Subcutaneous abdominal adipose tissue (tissue), 5 donors: ENCODE data around the gene GABBR2.

Experiments used
- H3K27ac ChIP-seq: one replicate; pipeline ENCODE4 v1.7.0; 2013; ENCODE audit warnings: low read depth, mild to moderate bottlenecking, inconsistent platforms, low read length, moderate library complexity
- H3K27me3 ChIP-seq, 5 donors: one replicate each; pipeline ENCODE4 v1.7.0; 2013; ENCODE audit warnings: low read length in 5 of 5, inconsistent platforms in 1 of 5; ENCODE audit not compliant: control insufficient read depth in 5 of 5, insufficient read depth in 4 of 5
- H3K36me3 ChIP-seq, 5 donors: one replicate each; pipeline ENCODE4 v1.7.0; 2013; ENCODE audit warnings: low read length in 5 of 5; ENCODE audit not compliant: control insufficient read depth in 5 of 5, insufficient read depth in 5 of 5
- H3K4me1 ChIP-seq, 5 donors: one replicate each; pipeline ENCODE4 v1.7.0; 2013; ENCODE audit warnings: low read length in 5 of 5, mild to moderate bottlenecking in 3 of 5, moderate library complexity in 1 of 5; ENCODE audit not compliant: control insufficient read depth in 5 of 5, insufficient read depth in 5 of 5
- H3K4me3 ChIP-seq, 5 donors: one replicate each; pipeline ENCODE4 v1.7.0; 2013; ENCODE audit warnings: low read length in 5 of 5, low read depth in 1 of 5
- H3K9ac ChIP-seq, 5 donors: one replicate each; pipeline ENCODE4 v1.7.0; 2013; ENCODE audit warnings: low read length in 5 of 5, mild to moderate bottlenecking in 4 of 5, moderate library complexity in 3 of 5
- H3K9me3 ChIP-seq, 5 donors: one replicate each; pipeline ENCODE4 v1.7.0; 2013; ENCODE audit warnings: low read length in 5 of 5; ENCODE audit not compliant: control insufficient read depth in 5 of 5
- donor health status: healthy.
- donor health status: healthy.
- donor health status: healthy.
- donor health status: healthy.
- donor health status: healthy.

Gene GABBR2

GRCh38 chr9:98378794-98379193 is 329.9 kb downstream of the GABBR2 start:
- Histone ChIP-seq H3K4me3 (no peak overlapping the region), H3K27me3 (peaks cover 0 to 7% (median 2%) of the 10 kb centered on the region in 5 donors), H3K27ac (no peak overlapping the region), H3K9me3 (no peaks in the 10 kb centered on the region), H3K36me3 (no peaks in the 10 kb centered on the region), H3K4me1 (no peaks in the 10 kb centered on the region), H3K9ac (no peak overlapping the region)

GRCh38 chr9:98378206-98378780 is 330.4 kb downstream of the GABBR2 start:
- H3K36me3 ChIP-seq, result no peaks in the 10 kb centered on the region
- no peak overlapping the region for H3K4me3 ChIP-seq
- H3K9ac ChIP-seq, result no peak overlapping the region
- peaks cover 0 to 7% (median 2%) of the 10 kb centered on the region in 5 donors for H3K27me3 ChIP-seq
- H3K9me3 ChIP-seq, result no peaks in the 10 kb centered on the region
- H3K27ac ChIP-seq, result no peak overlapping the region
- H3K4me1 ChIP-seq, result no peaks in the 10 kb centered on the region

- H3K9ac ChIP-seq, result no peak overlapping the region
- no peak overlapping the region for H3K27ac ChIP-seq
- peaks cover 0 to 3% (median 2%) of the 10 kb centered on the region in 5 donors for H3K27me3 ChIP-seq
These were observed 333.5 kb downstream of the GABBR2 start for GRCh38 chr9:98375138-98375726.

GRCh38 chr9:98374385-98375051 is 334.2 kb downstream of the GABBR2 start:
- Histone ChIP-seq H3K4me3 (no peak overlapping the region), H3K27ac (no peak overlapping the region), H3K4me1 (no peaks in the 10 kb centered on the region), H3K36me3 (no peaks in the 10 kb centered on the region), H3K9ac (no peak overlapping the region), H3K9me3 (no peaks in the 10 kb centered on the region), H3K27me3 (peaks cover 0 to 6% (median 3%) of the 10 kb centered on the region in 5 donors)

More at GRCh38 chr9:98375138-98375726, 333.5 kb downstream of the GABBR2 start:
- Histone ChIP-seq H3K36me3 (no peaks in the 10 kb centered on the region), H3K4me3 (no peak overlapping the region), H3K9me3 (no peaks in the 10 kb centered on the region), H3K4me1 (no peaks in the 10 kb centered on the region)

- Histone ChIP-seq H3K36me3 (no peaks in the 10 kb centered on the region), H3K4me3 (no peak overlapping the region), H3K9ac (no peak overlapping the region), H3K9me3 (no peaks in the 10 kb centered on the region), H3K27ac (no peak overlapping the region), H3K27me3 (peaks cover 0 to 8% (median 3%) of the 10 kb centered on the region in 5 donors), H3K4me1 (no peaks in the 10 kb centered on the region)
These were observed 335.1 kb downstream of the GABBR2 start for GRCh38 chr9:98373609-98374008.

GRCh38 chr9:98372077-98372836 is 336.5 kb downstream of the GABBR2 start:
- peaks cover 0 to 7% (median 3%) of the 10 kb centered on the region in 5 donors for H3K27me3 ChIP-seq
- H3K36me3 ChIP-seq, result no peaks in the 10 kb centered on the region
- no peak overlapping the region for H3K27ac ChIP-seq
- H3K9me3 ChIP-seq, result no peaks in the 10 kb centered on the region
- H3K9ac ChIP-seq, result no peak overlapping the region
- no peak overlapping the region for H3K4me3 ChIP-seq
- H3K4me1 ChIP-seq, result no peaks in the 10 kb centered on the region

- no peaks in the 10 kb centered on the region for H3K36me3 ChIP-seq
- no peak overlapping the region for H3K4me3 ChIP-seq
- H3K27ac ChIP-seq, result no peak overlapping the region
- peaks cover 2 to 6% (median 5%) of the 10 kb centered on the region in 5 donors for H3K9me3 ChIP-seq
- no peaks in the 10 kb centered on the region for H3K4me1 ChIP-seq
- peaks cover 0 to 7% (median 3%) of the 10 kb centered on the region in 5 donors for H3K27me3 ChIP-seq
- no peak overlapping the region for H3K9ac ChIP-seq
These were observed 337.8 kb downstream of the GABBR2 start for GRCh38 chr9:98370976-98371315.

GRCh38 chr9:98370300-98370975 is 338.3 kb downstream of the GABBR2 start:
- H3K9ac ChIP-seq, result no peak overlapping the region
- H3K27ac ChIP-seq, result no peak overlapping the region
- H3K4me3 ChIP-seq, result no peak overlapping the region
- peaks cover 3 to 11% (median 10%) of the 10 kb centered on the region in 5 donors for H3K9me3 ChIP-seq
- H3K36me3 ChIP-seq, result no peaks in the 10 kb centered on the region
- peaks cover 0 to 7% (median 3%) of the 10 kb centered on the region in 5 donors for H3K27me3 ChIP-seq
- H3K4me1 ChIP-seq, result no peaks in the 10 kb centered on the region

- Histone ChIP-seq H3K27me3 (peaks cover 0 to 7% (median 3%) of the 10 kb centered on the region in 5 donors), H3K4me1 (no peaks in the 10 kb centered on the region), H3K9me3 (peaks cover 3 to 17% (median 15%) of the 10 kb centered on the region in 5 donors), H3K27ac (no peak overlapping the region), H3K4me3 (no peak overlapping the region), H3K36me3 (no peaks in the 10 kb centered on the region), H3K9ac (no peak overlapping the region)
These were observed 338.8 kb downstream of the GABBR2 start for GRCh38 chr9:98369896-98370295.
